CD4-positive, alpha-beta T cell (primary cell): ENCODE results near the gene SWSAP1. TPM values are rescaled to one million over a fixed set of nuclear protein-coding genes. Genes with fewer than 3 reads are reported as not detected.
"Not testable (repeated sequence)": the region's sequence is repeated elsewhere in the genome, so short reads cannot be mapped to it uniquely, and the experiment has no call there.

Experiments used
- ATAC-seq: fragments of 200-7000 bp; cut with Tn5 transposase; one replicate; pipeline ENCODE4 v1.10.0; 2022; ENCODE audit warnings: mild to moderate bottlenecking; ENCODE audit not compliant: poor library complexity
- CTCF ChIA-PET: fragments of 350-600 bp; sonication (Branson Sonifier 250); formaldehyde crosslinking; loops from one replicate; lab custom pipeline; 2021; ENCODE audit warnings: antibody characterized with exemption, inconsistent platforms; lab: Charles Lee
- POLR2A ChIA-PET: fragments of 350-600 bp; sonication (Branson Sonifier 250); formaldehyde crosslinking; loops from one replicate; lab custom pipeline; 2021; ENCODE audit warnings: antibody characterized with exemption, inconsistent platforms; lab: Charles Lee
- DNase-seq, 14 experiments: peaks; one replicate each; pipeline ENCODE4 v3.0.0-alpha.2; 2013 to 2020; ENCODE audit warnings: mixed read lengths in 2 of 14
- H3K27ac ChIP-seq, 2 donors: one replicate each; pipeline versions ENCODE4 v1.5.1 to v1.7.0; 2013; ENCODE audit warnings: low read length in 2 of 2, low read depth in 1 of 2, mild to moderate bottlenecking in 1 of 2
- H3K27me3 ChIP-seq, 2 experiments: 1 replicate in 1 of 2; 2 replicates in 1 of 2; pipeline versions ENCODE4 v1.6.1 to v1.7.0; 2013; ENCODE audit warnings: low read length in 2 of 2, control low read depth in 1 of 2, mild to moderate bottlenecking in 1 of 2, moderate library complexity in 1 of 2; ENCODE audit not compliant: insufficient read depth in 2 of 2, control insufficient read depth in 1 of 2
- H3K36me3 ChIP-seq: one replicate; pipeline ENCODE4 v1.6.1; 2013; ENCODE audit warnings: low read length, control low read depth; ENCODE audit not compliant: insufficient read depth
- H3K4me1 ChIP-seq: one replicate; pipeline ENCODE4 v1.6.1; 2013; ENCODE audit warnings: low read length, control low read depth; ENCODE audit not compliant: insufficient read depth
- H3K4me3 ChIP-seq: one replicate; pipeline ENCODE4 v1.5.1; 2013; ENCODE audit warnings: mild to moderate bottlenecking, low read length, moderate library complexity
- H3K9me3 ChIP-seq, 2 experiments: 1 replicate in 1 of 2; 2 replicates in 1 of 2; pipeline versions ENCODE4 v1.6.1 to v1.7.0; 2013; ENCODE audit warnings: low read length in 2 of 2, mild to moderate bottlenecking in 2 of 2, control low read depth in 1 of 2, moderate library complexity in 1 of 2; ENCODE audit not compliant: control insufficient read depth in 1 of 2, insufficient read depth in 1 of 2
- H3K27ac Mint-ChIP-seq: one replicate; pipeline ENCODE4 v1.8.0; 2020; ENCODE audit warnings: mixed read lengths
- H3K27me3 Mint-ChIP-seq: one replicate; pipeline ENCODE4 v1.8.0; 2021; ENCODE audit warnings: mixed read lengths
- H3K36me3 Mint-ChIP-seq: one replicate; pipeline ENCODE4 v1.8.0; 2021; ENCODE audit warnings: low read depth, mixed read lengths
- H3K4me1 Mint-ChIP-seq: one replicate; pipeline ENCODE4 v1.8.0; 2021; ENCODE audit warnings: low read depth, mixed read lengths
- H3K4me3 Mint-ChIP-seq: one replicate; pipeline ENCODE4 v1.8.0; 2020; ENCODE audit warnings: mild to moderate bottlenecking, mixed read lengths
- H3K9me3 Mint-ChIP-seq: one replicate; pipeline ENCODE4 v1.8.0; 2020; ENCODE audit warnings: mixed read lengths
- intact Hi-C, 2 experiments: fragments of 100-400 bp; cut with DNase I in 1 of 2; cut with micrococcal nuclease in 1 of 2; formaldehyde crosslinking; loops; one replicate each; pipeline versions ENCODE4 v1.15.1 to v1.9.0; 2023 to 2025; cut with DNase I, micrococcal nuclease
- total RNA-seq, 174 experiments: library from RNA in 2 of 174; stranded (reverse) in 2 of 174; gene quantifications; one replicate each; pipeline ENCODE4 v1.2.3 and lab custom pipeline; 2021 to 2026
- TF ChIP-seq, protein P1 (sequence below): fragments of 200-600 bp; IDR thresholded peaks from one replicate; pipeline ENCODE4 v1.8.0; 2022; ENCODE audit warnings: antibody characterized with exemption, mild to moderate bottlenecking

SWSAP1 gene
- total RNA-seq, 2 experiments from 2014 or later, result 2.6 to 2.7 TPM

DNA sequence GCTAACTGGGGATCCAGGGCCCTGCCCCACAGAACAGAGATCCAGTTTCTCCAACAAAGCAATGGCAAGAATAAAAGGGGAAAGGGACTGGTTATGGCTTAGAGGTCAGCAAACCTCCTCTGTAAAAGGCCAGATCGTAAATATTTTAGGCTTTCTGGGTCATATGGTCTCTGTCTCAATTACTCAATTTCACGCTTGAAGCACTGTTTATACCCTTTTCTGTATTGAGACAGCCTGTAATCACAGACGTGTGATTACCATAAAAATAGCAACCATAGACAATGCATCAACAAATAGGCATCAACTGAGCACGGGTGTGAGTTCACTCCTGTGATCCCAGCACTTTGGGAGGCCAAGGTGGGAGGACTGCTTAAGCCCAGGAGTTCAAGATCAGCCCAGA is 44.3 kb upstream of the SWSAP1 start:
- TF ChIP-seq, protein P1, sequence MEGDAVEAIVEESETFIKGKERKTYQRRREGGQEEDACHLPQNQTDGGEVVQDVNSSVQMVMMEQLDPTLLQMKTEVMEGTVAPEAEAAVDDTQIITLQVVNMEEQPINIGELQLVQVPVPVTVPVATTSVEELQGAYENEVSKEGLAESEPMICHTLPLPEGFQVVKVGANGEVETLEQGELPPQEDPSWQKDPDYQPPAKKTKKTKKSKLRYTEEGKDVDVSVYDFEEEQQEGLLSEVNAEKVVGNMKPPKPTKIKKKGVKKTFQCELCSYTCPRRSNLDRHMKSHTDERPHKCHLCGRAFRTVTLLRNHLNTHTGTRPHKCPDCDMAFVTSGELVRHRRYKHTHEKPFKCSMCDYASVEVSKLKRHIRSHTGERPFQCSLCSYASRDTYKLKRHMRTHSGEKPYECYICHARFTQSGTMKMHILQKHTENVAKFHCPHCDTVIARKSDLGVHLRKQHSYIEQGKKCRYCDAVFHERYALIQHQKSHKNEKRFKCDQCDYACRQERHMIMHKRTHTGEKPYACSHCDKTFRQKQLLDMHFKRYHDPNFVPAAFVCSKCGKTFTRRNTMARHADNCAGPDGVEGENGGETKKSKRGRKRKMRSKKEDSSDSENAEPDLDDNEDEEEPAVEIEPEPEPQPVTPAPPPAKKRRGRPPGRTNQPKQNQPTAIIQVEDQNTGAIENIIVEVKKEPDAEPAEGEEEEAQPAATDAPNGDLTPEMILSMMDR, result no peak
- Mint-ChIP-seq H3K36me3 (peaks cover 29% of the 10 kb centered on the region), H3K4me3 (no peak overlapping the region), H3K9me3 (no peaks in the 10 kb centered on the region), H3K27me3 (no peaks in the 10 kb centered on the region), H3K27ac (no peak overlapping the region), H3K4me1 (no peaks in the 10 kb centered on the region)
- ChIA-PET POLR2A (no interaction called here), CTCF (no interaction called here)
- peaks cover 5% of the 10 kb centered on the region for H3K36me3 ChIP-seq
- H3K27ac ChIP-seq, result no peak overlapping the region
- H3K4me1 ChIP-seq, result no peaks in the 10 kb centered on the region
- H3K27me3 ChIP-seq, result no peaks in the 10 kb centered on the region
- no peak overlapping the region for H3K4me3 ChIP-seq
- intact Hi-C loops, result no loop called here
- H3K9me3 ChIP-seq, result peaks cover 0 to 2% of the 10 kb centered on the region in 2 experiments
- no peak for ATAC-seq
- no peak for DNase-seq

DNA sequence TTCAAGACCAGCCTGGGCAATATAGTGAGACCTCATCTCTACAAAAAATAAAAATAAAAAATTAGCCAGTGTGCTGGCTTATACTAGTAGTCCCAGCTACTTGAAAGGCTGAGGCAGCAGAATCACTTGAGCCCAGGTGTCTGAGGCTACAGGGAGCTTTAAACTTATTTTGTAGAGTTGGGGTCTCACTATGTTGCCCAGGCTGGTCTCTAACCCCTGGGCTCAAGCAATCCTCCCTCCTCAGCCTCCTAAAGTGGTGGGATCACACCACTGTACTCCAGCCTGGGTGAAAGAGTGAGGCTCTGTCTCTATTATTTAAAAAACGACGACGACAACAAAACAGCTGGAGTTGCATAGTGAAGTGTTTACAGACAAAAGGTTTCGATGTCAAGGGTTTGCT is 43.0 kb upstream of the SWSAP1 start:
- TF ChIP-seq, protein P1, result no peak
- intact Hi-C loops, result no loop called here
- peaks cover 0 to 9% of the 10 kb centered on the region in 2 experiments for H3K9me3 ChIP-seq
- Mint-ChIP-seq H3K4me3 (no peak overlapping the region), H3K9me3 (no peaks in the 10 kb centered on the region), H3K27ac (no peak overlapping the region), H3K36me3 (peaks cover 43% of the 10 kb centered on the region), H3K4me1 (no peaks in the 10 kb centered on the region), H3K27me3 (no peaks in the 10 kb centered on the region)
- no peak overlapping the region for H3K27ac ChIP-seq
- H3K36me3 ChIP-seq, result peaks cover 14% of the 10 kb centered on the region
- ATAC-seq (no peak), DNase-seq (no peak)
- no peaks in the 10 kb centered on the region for H3K4me1 ChIP-seq
- ChIA-PET CTCF (no interaction called here), POLR2A (no interaction called here)
- no peak overlapping the region for H3K4me3 ChIP-seq
- H3K27me3 ChIP-seq, result no peaks in the 10 kb centered on the region

GRCh38 chr19:11332822-11333221 is 41.6 kb upstream of the SWSAP1 start:
- no peaks in the 10 kb centered on the region for H3K27me3 ChIP-seq
- peaks cover 10% of the 10 kb centered on the region for H3K4me1 ChIP-seq
- ATAC-seq (no peak), DNase-seq (no peak)
- Mint-ChIP-seq H3K27ac (no peak overlapping the region), H3K4me1 (peaks cover 9% of the 10 kb centered on the region), H3K4me3 (no peak overlapping the region), H3K9me3 (no peaks in the 10 kb centered on the region), H3K36me3 (peaks cover 44% of the 10 kb centered on the region), H3K27me3 (no peaks in the 10 kb centered on the region)
- intact Hi-C loops, result no loop called here
- peaks cover 14% of the 10 kb centered on the region for H3K36me3 ChIP-seq
- POLR2A ChIA-PET, result interaction anchor here (1.1 kb wide), 1 partner anchor 42 kb away, joined by 3 read pairs; no protein-coding TSS in a partner anchor
- H3K9me3 ChIP-seq, result peaks cover 0 to 9% of the 10 kb centered on the region in 2 experiments
- TF ChIP-seq, protein P1, result no peak
- CTCF ChIA-PET, result no interaction called here
- no peak overlapping the region for H3K27ac ChIP-seq
- H3K4me3 ChIP-seq, result no peak overlapping the region

- H3K27me3 ChIP-seq, H3K27ac ChIP-seq, intact Hi-C loops, DNase-seq, H3K27ac Mint-ChIP-seq, CTCF ChIA-PET, H3K9me3 ChIP-seq, H3K4me3 ChIP-seq, H3K4me3 Mint-ChIP-seq, ATAC-seq, H3K27me3 Mint-ChIP-seq, POLR2A ChIA-PET, H3K9me3 Mint-ChIP-seq: not testable (repeated sequence)
- Histone ChIP-seq H3K4me1 (peaks cover 20% of the 10 kb centered on the region), H3K36me3 (peaks cover 14% of the 10 kb centered on the region)
- Mint-ChIP-seq H3K4me1 (peaks cover 18% of the 10 kb centered on the region), H3K36me3 (peaks cover 44% of the 10 kb centered on the region)
Measured at GRCh38 chr19:11333838-11334237, 40.6 kb upstream of the SWSAP1 start.
